Measurements from ENCODE around the gene PAPOLB. TPM values are rescaled to one million over a fixed set of nuclear protein-coding genes. Genes with fewer than 3 reads are reported as not detected.
A peak's percentile ranks its signal among the peaks of the same experiment; 100 is the strongest.

Gene PAPOLB
- total and polyA plus RNA-seq, 5 donors from 2014 or later = not detected

- Mint-ChIP-seq H3K36me3 (no peaks in the 10 kb centered on the region), H3K4me3 (no peak overlapping the region), H3K9me3 (peaks cover 0 to 4% (median 2%) of the 10 kb centered on the region in 7 donors), H3K4me1 (peaks cover 0 to 4% (median 0%) of the 10 kb centered on the region in 4 donors), H3K27me3 (peaks cover 19% of the 10 kb centered on the region), H3K27ac (no peak overlapping the region)
- H3K36me3 ChIP-seq (ENCODE audit: control insufficient read depth, insufficient read depth, low read length) = no peaks in the 10 kb centered on the region
- no peaks in the 10 kb centered on the region for H3K4me1 ChIP-seq (ENCODE audit: control insufficient read depth, insufficient read depth, low read length, poor library complexity, severe bottlenecking)
- ATAC-seq (ENCODE audit: low read depth in 2 of 2) = no peak
- H3K27me3 ChIP-seq (ENCODE audit: control insufficient read depth, insufficient read depth, low read length) = peaks cover 2% of the 10 kb centered on the region
- no peak for DNase-seq
- no peak overlapping the region for H3K4me3 ChIP-seq (ENCODE audit: low read depth, low read length)
- H3K9me3 ChIP-seq (ENCODE audit: control insufficient read depth in 2 of 2, low read length in 2 of 2) = no peaks in the 10 kb centered on the region
- no peak overlapping the region for H3K27ac ChIP-seq (ENCODE audit: insufficient read depth, low read length, poor library complexity, severe bottlenecking)
Measured at GRCh38 chr7:4815121-4815520, 46.7 kb downstream of the PAPOLB start.

- no peak for DNase-seq
- peaks cover 0 to 4% (median 2%) of the 10 kb centered on the region in 7 donors for H3K9me3 Mint-ChIP-seq
- no peak overlapping the region for H3K27ac ChIP-seq (ENCODE audit: insufficient read depth, low read length, poor library complexity, severe bottlenecking)
- H3K4me1 Mint-ChIP-seq = peaks cover 0 to 7% (median 0%) of the 10 kb centered on the region in 4 donors
- no peak for ATAC-seq (ENCODE audit: low read depth in 2 of 2)
- no peaks in the 10 kb centered on the region for H3K9me3 ChIP-seq (ENCODE audit: control insufficient read depth in 2 of 2, low read length in 2 of 2)
- H3K27me3 ChIP-seq (ENCODE audit: control insufficient read depth, insufficient read depth, low read length) = peaks cover 2% of the 10 kb centered on the region
- peaks cover 25% of the 10 kb centered on the region for H3K27me3 Mint-ChIP-seq
- no peaks in the 10 kb centered on the region for H3K36me3 ChIP-seq (ENCODE audit: control insufficient read depth, insufficient read depth, low read length)
- H3K4me3 ChIP-seq (ENCODE audit: low read depth, low read length) = no peak overlapping the region
- H3K4me3 Mint-ChIP-seq = no peak overlapping the region
- H3K27ac Mint-ChIP-seq = no peak overlapping the region
- peaks cover 5% of the 10 kb centered on the region for H3K4me1 ChIP-seq (ENCODE audit: control insufficient read depth, insufficient read depth, low read length, poor library complexity, severe bottlenecking)
- H3K36me3 Mint-ChIP-seq = no peaks in the 10 kb centered on the region
Measured at GRCh38 chr7:4814433-4814832, 47.4 kb downstream of the PAPOLB start.

- Mint-ChIP-seq H3K9me3 (peaks cover 0 to 5% (median 2%) of the 10 kb centered on the region in 7 donors), H3K4me1 (peaks cover 0 to 10% (median 0%) of the 10 kb centered on the region in 4 donors), H3K36me3 (no peaks in the 10 kb centered on the region), H3K4me3 (no peak overlapping the region), H3K27me3 (peaks cover 34% of the 10 kb centered on the region), H3K27ac (no peak overlapping the region)
- Histone ChIP-seq H3K4me3 (ENCODE audit: low read depth, low read length) (no peak overlapping the region), H3K27me3 (ENCODE audit: control insufficient read depth, insufficient read depth, low read length) (peaks cover 4% of the 10 kb centered on the region), H3K4me1 (ENCODE audit: control insufficient read depth, insufficient read depth, low read length, poor library complexity, severe bottlenecking) (peaks cover 10% of the 10 kb centered on the region), H3K9me3 (ENCODE audit: control insufficient read depth in 2 of 2, low read length in 2 of 2) (no peaks in the 10 kb centered on the region), H3K27ac (ENCODE audit: insufficient read depth, low read length, poor library complexity, severe bottlenecking) (no peak overlapping the region), H3K36me3 (ENCODE audit: control insufficient read depth, insufficient read depth, low read length) (no peaks in the 10 kb centered on the region)
- DNase-seq (no peak), ATAC-seq (ENCODE audit: low read depth in 2 of 2) (no peak)
Measured at GRCh38 chr7:4809666-4810065, 52.2 kb downstream of the PAPOLB start.

- ATAC-seq (ENCODE audit: low read depth in 2 of 2) = no peak
- Histone ChIP-seq H3K27ac (ENCODE audit: insufficient read depth, low read length, poor library complexity, severe bottlenecking) (no peak overlapping the region), H3K9me3 (ENCODE audit: control insufficient read depth in 2 of 2, low read length in 2 of 2) (no peaks in the 10 kb centered on the region), H3K4me3 (ENCODE audit: low read depth, low read length) (no peak overlapping the region), H3K4me1 (ENCODE audit: control insufficient read depth, insufficient read depth, low read length, poor library complexity, severe bottlenecking) (peaks cover 10% of the 10 kb centered on the region), H3K36me3 (ENCODE audit: control insufficient read depth, insufficient read depth, low read length) (no peaks in the 10 kb centered on the region), H3K27me3 (ENCODE audit: control insufficient read depth, insufficient read depth, low read length) (peaks cover 4% of the 10 kb centered on the region)
- Mint-ChIP-seq H3K36me3 (no peaks in the 10 kb centered on the region), H3K27ac (peak overlapping the region in 1 of 3 donors; percentile 69), H3K4me1 (peaks cover 0 to 10% (median 0%) of the 10 kb centered on the region in 4 donors), H3K27me3 (peaks cover 34% of the 10 kb centered on the region), H3K4me3 (peak overlapping the region in 3 of 4 donors; percentile 69 to 89 (median 75)), H3K9me3 (peaks cover 0 to 5% (median 2%) of the 10 kb centered on the region in 7 donors)
- DNase-seq = peak in 1 of 3 donors; percentile 31
Measured at GRCh38 chr7:4809091-4809591, 52.7 kb downstream of the PAPOLB start.

- Mint-ChIP-seq H3K27ac (peak overlapping the region in 1 of 3 donors; percentile 71), H3K4me1 (peaks cover 0 to 10% (median 0%) of the 10 kb centered on the region in 4 donors), H3K27me3 (peaks cover 34% of the 10 kb centered on the region), H3K4me3 (peak overlapping the region in 2 of 4 donors; percentile 15 to 46), H3K9me3 (peaks cover 0 to 5% (median 2%) of the 10 kb centered on the region in 7 donors), H3K36me3 (no peaks in the 10 kb centered on the region)
- DNase-seq (no peak), ATAC-seq (ENCODE audit: low read depth in 2 of 2) (no peak)
- no peaks in the 10 kb centered on the region for H3K36me3 ChIP-seq (ENCODE audit: control insufficient read depth, insufficient read depth, low read length)
- no peak overlapping the region for H3K4me3 ChIP-seq (ENCODE audit: low read depth, low read length)
- H3K4me1 ChIP-seq (ENCODE audit: control insufficient read depth, insufficient read depth, low read length, poor library complexity, severe bottlenecking) = peaks cover 10% of the 10 kb centered on the region
- H3K27ac ChIP-seq (ENCODE audit: insufficient read depth, low read length, poor library complexity, severe bottlenecking) = no peak overlapping the region
- peaks cover 4% of the 10 kb centered on the region for H3K27me3 ChIP-seq (ENCODE audit: control insufficient read depth, insufficient read depth, low read length)
- H3K9me3 ChIP-seq (ENCODE audit: control insufficient read depth in 2 of 2, low read length in 2 of 2) = no peaks in the 10 kb centered on the region
Measured at GRCh38 chr7:4808565-4808964, 53.3 kb downstream of the PAPOLB start.

- no peak for DNase-seq
- H3K27ac Mint-ChIP-seq = no peak overlapping the region
- peaks cover 0 to 4% (median 0%) of the 10 kb centered on the region in 7 donors for H3K9me3 Mint-ChIP-seq
- H3K4me3 Mint-ChIP-seq = no peak overlapping the region
- Histone ChIP-seq H3K4me1 (ENCODE audit: control insufficient read depth, insufficient read depth, low read length, poor library complexity, severe bottlenecking) (peaks cover 10% of the 10 kb centered on the region), H3K27ac (ENCODE audit: insufficient read depth, low read length, poor library complexity, severe bottlenecking) (no peak overlapping the region), H3K36me3 (ENCODE audit: control insufficient read depth, insufficient read depth, low read length) (no peaks in the 10 kb centered on the region), H3K9me3 (ENCODE audit: control insufficient read depth in 2 of 2, low read length in 2 of 2) (no peaks in the 10 kb centered on the region), H3K27me3 (ENCODE audit: control insufficient read depth, insufficient read depth, low read length) (peaks cover 2% of the 10 kb centered on the region), H3K4me3 (ENCODE audit: low read depth, low read length) (no peak overlapping the region)
- H3K4me1 Mint-ChIP-seq = peaks cover 0 to 10% (median 0%) of the 10 kb centered on the region in 4 donors
- no peaks in the 10 kb centered on the region for H3K36me3 Mint-ChIP-seq
- no peak for ATAC-seq (ENCODE audit: low read depth in 2 of 2)
- peaks cover 30% of the 10 kb centered on the region for H3K27me3 Mint-ChIP-seq
Measured at GRCh38 chr7:4808026-4808425, 53.8 kb downstream of the PAPOLB start.

Other genes starting within 250 kb of the PAPOLB start
- 55.1 TPM for gene FOXK1, start 179.7 kb downstream of the PAPOLB start, total RNA-seq
- gene FOXK1, start 179.7 kb downstream of the PAPOLB start, polyA plus RNA-seq = 1 to 10 TPM; 1.8 to 4.1 (median 2.3) TPM
- gene AP5Z1, start 86.4 kb downstream of the PAPOLB start, total RNA-seq = 130 TPM
- gene AP5Z1, start 86.4 kb downstream of the PAPOLB start, polyA plus RNA-seq = 10 to 100 TPM; 36.3 to 51.9 (median 44.7) TPM
- not detected for gene RADIL, start 21.7 kb upstream of the PAPOLB start, total RNA-seq
- not detected for gene RADIL, start 21.7 kb upstream of the PAPOLB start, polyA plus RNA-seq
- not detected for gene MMD2, start 97.2 kb upstream of the PAPOLB start, total RNA-seq
- not detected for gene MMD2, start 97.2 kb upstream of the PAPOLB start, polyA plus RNA-seq
- gene RBAK, start 183.8 kb upstream of the PAPOLB start, total RNA-seq = 16.4 TPM
- 1 to 10 TPM; 3.2 to 5.5 (median 4.4) TPM for gene RBAK, start 183.8 kb upstream of the PAPOLB start, polyA plus RNA-seq

All from CD4-positive, CD25-positive, alpha-beta regulatory T cell (primary cell).